SK-N-SH treated with all-trans-retinoic acid at 6 μM for 48 hours (cell line): ENCODE data around the gene MAML3.

Experiments
- ATAC-seq: fragments of 200-7000 bp; cut with Tn5 transposase; 3 replicates; pipeline ENCODE4 v1.9.1; 2020; ENCODE audit warnings: mild to moderate bottlenecking, moderate library complexity
- ARNTL ChIP-seq: fragments of 450-650 bp; formaldehyde crosslinking; IDR thresholded peaks from 2 replicates; pipeline ENCODE4 v1.5.0; 2020; ENCODE audit warnings: low read depth, mild to moderate bottlenecking, moderate library complexity, borderline replicate concordance
- CREB5 ChIP-seq: fragments of 250-450 bp; sonication (Bioruptor Pico); IDR thresholded peaks from 2 replicates; pipeline ENCODE4 v1.5.1; 2020; ENCODE audit warnings: low read depth, mild to moderate bottlenecking, moderate library complexity
- CSDC2 ChIP-seq: fragments of 250-450 bp; sonication (Bioruptor Pico); IDR thresholded peaks from 2 replicates; pipeline ENCODE4 v1.5.0; 2020; ENCODE audit warnings: mild to moderate bottlenecking, moderate library complexity
- CSRNP3 ChIP-seq: fragments of 250-450 bp; sonication (Bioruptor Pico); IDR thresholded peaks from 2 replicates; pipeline ENCODE4 v1.5.1; 2021; ENCODE audit warnings: mild to moderate bottlenecking, moderate library complexity
- ESRRG ChIP-seq: fragments of 250-450 bp; sonication (Bioruptor Pico); IDR thresholded peaks from 2 replicates; pipeline ENCODE4 v1.6.1; 2021; ENCODE audit warnings: mild to moderate bottlenecking
- GLIS3 ChIP-seq: fragments of 250-450 bp; sonication (Bioruptor Pico); IDR thresholded peaks from 2 replicates; pipeline ENCODE4 v1.5.0; 2020; ENCODE audit warnings: mild to moderate bottlenecking, moderate library complexity
- ISL1 ChIP-seq: fragments of 250-450 bp; sonication (Bioruptor Pico); IDR thresholded peaks from 2 replicates; pipeline ENCODE4 v2.1.2; 2022; ENCODE audit warnings: mild to moderate bottlenecking, moderate library complexity
- PPARA ChIP-seq: fragments of 250-450 bp; sonication (Bioruptor Pico); IDR thresholded peaks from 2 replicates; pipeline ENCODE4 v1.5.0; 2020; ENCODE audit warnings: mild to moderate bottlenecking, borderline replicate concordance
- RARB ChIP-seq: fragments of 250-450 bp; sonication (Bioruptor Pico); IDR thresholded peaks from 2 replicates; pipeline ENCODE4 v1.8.0; 2021; ENCODE audit warnings: mild to moderate bottlenecking, moderate library complexity
- SNAI2 ChIP-seq: fragments of 250-450 bp; sonication (Bioruptor Pico); IDR thresholded peaks from 2 replicates; pipeline ENCODE4 v1.5.0; 2020; ENCODE audit warnings: mild to moderate bottlenecking, moderate library complexity
- TCF4 ChIP-seq: fragments of 250-450 bp; sonication (Bioruptor Pico); IDR thresholded peaks from 2 replicates; pipeline ENCODE4 v1.8.0; 2021; ENCODE audit warnings: mild to moderate bottlenecking, moderate library complexity, borderline replicate concordance
- TOX ChIP-seq: fragments of 250-450 bp; sonication (Bioruptor Pico); IDR thresholded peaks from 2 replicates; pipeline ENCODE4 v1.8.0; 2021; ENCODE audit warnings: mild to moderate bottlenecking, moderate library complexity, borderline replicate concordance
- TSHZ2 ChIP-seq: fragments of 250-450 bp; sonication (Bioruptor Pico); IDR thresholded peaks from 2 replicates; pipeline ENCODE4 v1.5.0; 2020; ENCODE audit warnings: mild to moderate bottlenecking, moderate library complexity
- ZFP3 ChIP-seq: fragments of 250-450 bp; sonication (Bioruptor Pico); IDR thresholded peaks from 2 replicates; pipeline ENCODE4 v1.5.0; 2020; ENCODE audit warnings: mild to moderate bottlenecking, moderate library complexity
- ZNF70 ChIP-seq: fragments of 450-650 bp; formaldehyde crosslinking; IDR thresholded peaks from 2 replicates; pipeline ENCODE4 v1.5.0; 2020; ENCODE audit warnings: mild to moderate bottlenecking, moderate library complexity
- TF ChIP-seq, protein P1 (sequence below): fragments of 250-450 bp; sonication (Bioruptor Pico); IDR thresholded peaks from 2 replicates; pipeline ENCODE4 v1.8.0; 2021; ENCODE audit warnings: low read depth, mild to moderate bottlenecking, moderate library complexity, borderline replicate concordance
- TF ChIP-seq, protein P2 (sequence below): fragments of 250-450 bp; sonication (Bioruptor Pico); IDR thresholded peaks from 2 replicates; pipeline ENCODE4 v1.8.0; 2020; ENCODE audit warnings: mild to moderate bottlenecking, moderate library complexity, borderline replicate concordance

The MAML3 gene

DNA sequence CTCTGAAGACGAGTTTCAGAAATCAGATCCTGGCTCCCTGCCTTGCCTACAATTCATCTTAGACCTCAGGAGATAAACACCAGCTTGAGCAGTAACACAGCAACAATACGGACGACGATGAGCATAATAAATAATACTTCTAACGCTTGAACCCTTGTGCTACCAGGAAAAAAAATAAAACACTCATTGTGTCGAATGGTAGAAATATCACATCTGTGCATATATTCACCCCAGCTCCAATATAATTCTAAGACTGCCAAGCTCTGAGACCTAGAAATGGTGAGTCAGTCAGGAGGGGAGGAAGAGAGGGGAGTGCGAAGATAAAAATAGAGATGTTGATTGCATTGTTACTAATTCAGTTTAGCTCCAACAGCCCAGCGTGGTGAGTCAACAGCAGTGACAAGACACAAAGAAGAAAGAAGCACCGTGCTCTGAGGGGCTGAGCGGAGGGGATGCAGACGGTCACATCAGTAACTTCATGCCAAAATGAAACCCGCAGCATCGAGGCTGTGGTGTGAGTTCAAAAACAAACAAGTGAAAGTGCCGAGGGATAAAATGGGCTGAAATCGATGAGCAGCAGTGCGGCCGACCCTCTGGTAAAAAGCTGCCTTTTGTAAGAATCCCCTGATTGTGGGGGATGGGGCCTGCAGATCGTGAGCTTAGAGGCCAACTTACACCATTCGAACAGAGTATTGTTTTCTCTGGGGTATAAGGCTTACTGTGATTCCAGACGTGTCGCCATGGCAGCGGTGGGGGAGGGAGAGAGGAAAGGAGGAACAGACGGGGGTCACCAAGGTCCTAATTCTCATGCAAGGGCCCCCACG is 338.0 kb downstream of the MAML3 start:
- ATAC-seq, result peak; percentile 90
- TF ChIP-seq ARNTL (CRISPR knock-in tag) (no peak), CSRNP3 (CRISPR knock-in tag) (no peak), PPARA (CRISPR knock-in tag) (no peak), ESRRG (CRISPR knock-in tag) (no peak), ZFP3 (CRISPR knock-in tag) (no peak)

DNA sequence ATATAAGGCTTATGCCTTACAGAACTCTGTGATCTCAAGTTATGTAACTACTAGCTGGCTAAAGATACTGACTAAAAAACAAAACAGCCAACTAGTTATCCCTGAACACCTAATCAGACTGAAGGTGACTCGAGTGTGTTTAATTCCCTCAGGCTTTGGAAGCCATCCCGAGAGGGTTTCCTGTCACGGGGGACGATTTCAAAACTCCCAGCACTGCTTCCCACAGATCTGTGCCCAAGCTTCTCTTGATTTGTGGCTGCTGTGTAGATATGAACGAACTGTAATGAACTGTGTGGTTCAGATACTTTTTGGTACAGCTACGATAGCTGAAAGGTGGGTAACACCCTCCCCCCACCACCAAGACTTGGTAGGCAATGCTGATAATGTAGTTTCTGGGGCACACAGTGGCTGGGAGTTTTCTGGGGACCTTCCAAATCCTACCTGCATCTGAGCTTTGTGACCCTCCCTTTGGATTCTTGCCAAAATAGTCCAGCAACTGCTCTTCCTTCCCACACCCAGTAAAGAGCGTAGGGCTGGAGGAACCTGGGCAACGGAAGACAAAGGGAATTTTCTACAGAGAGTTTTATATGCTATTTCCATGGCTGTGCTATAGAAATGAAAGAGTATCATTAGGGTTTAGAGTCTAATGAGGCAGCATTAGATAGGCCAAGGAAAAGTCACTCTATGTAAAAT is 339.5 kb downstream of the MAML3 start:
- no peak; the same call in 2 of the 3 replicates for ATAC-seq
- TF ChIP-seq TOX (CRISPR knock-in tag) (no peak), GLIS3 (CRISPR knock-in tag) (no peak), ESRRG (CRISPR knock-in tag) (no peak), CSRNP3 (CRISPR knock-in tag) (no peak), SNAI2 (no peak), CSDC2 (CRISPR knock-in tag) (no peak), ZNF70 (CRISPR knock-in tag) (no peak), CREB5 (CRISPR knock-in tag) (no peak), ISL1 (CRISPR knock-in tag) (no peak), TSHZ2 (CRISPR knock-in tag) (no peak), ZFP3 (CRISPR knock-in tag) (no peak), PPARA (CRISPR knock-in tag) (no peak)
- TF ChIP-seq, protein P1, sequence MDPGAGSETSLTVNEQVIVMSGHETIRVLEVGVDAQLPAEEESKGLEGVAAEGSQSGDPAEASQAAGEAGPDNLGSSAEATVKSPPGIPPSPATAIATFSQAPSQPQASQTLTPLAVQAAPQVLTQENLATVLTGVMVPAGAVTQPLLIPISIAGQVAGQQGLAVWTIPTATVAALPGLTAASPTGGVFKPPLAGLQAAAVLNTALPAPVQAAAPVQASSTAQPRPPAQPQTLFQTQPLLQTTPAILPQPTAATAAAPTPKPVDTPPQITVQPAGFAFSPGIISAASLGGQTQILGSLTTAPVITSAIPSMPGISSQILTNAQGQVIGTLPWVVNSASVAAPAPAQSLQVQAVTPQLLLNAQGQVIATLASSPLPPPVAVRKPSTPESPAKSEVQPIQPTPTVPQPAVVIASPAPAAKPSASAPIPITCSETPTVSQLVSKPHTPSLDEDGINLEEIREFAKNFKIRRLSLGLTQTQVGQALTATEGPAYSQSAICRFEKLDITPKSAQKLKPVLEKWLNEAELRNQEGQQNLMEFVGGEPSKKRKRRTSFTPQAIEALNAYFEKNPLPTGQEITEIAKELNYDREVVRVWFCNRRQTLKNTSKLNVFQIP, result no peak
- TF ChIP-seq, protein P2, sequence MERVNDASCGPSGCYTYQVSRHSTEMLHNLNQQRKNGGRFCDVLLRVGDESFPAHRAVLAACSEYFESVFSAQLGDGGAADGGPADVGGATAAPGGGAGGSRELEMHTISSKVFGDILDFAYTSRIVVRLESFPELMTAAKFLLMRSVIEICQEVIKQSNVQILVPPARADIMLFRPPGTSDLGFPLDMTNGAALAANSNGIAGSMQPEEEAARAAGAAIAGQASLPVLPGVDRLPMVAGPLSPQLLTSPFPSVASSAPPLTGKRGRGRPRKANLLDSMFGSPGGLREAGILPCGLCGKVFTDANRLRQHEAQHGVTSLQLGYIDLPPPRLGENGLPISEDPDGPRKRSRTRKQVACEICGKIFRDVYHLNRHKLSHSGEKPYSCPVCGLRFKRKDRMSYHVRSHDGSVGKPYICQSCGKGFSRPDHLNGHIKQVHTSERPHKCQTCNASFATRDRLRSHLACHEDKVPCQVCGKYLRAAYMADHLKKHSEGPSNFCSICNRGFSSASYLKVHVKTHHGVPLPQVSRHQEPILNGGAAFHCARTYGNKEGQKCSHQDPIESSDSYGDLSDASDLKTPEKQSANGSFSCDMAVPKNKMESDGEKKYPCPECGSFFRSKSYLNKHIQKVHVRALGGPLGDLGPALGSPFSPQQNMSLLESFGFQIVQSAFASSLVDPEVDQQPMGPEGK (CRISPR knock-in tag), result no peak
- TF ChIP-seq, all 23 proteins: peak for 0

GRCh38 chr4:139813881-139814280 is 340.1 kb downstream of the MAML3 start:
- TF ChIP-seq TCF4 (CRISPR knock-in tag), result no peak
- TF ChIP-seq ZFP3 (CRISPR knock-in tag), result no peak
- no peak for TF ChIP-seq TSHZ2 (CRISPR knock-in tag)
- no peak for TF ChIP-seq RARB (CRISPR knock-in tag)
- no peak for TF ChIP-seq CSRNP3 (CRISPR knock-in tag)
- no peak for TF ChIP-seq PPARA (CRISPR knock-in tag)
- no peak for TF ChIP-seq CSDC2 (CRISPR knock-in tag)
- no peak for TF ChIP-seq ZNF70 (CRISPR knock-in tag)
- TF ChIP-seq, all 23 proteins: peak for 0
- ATAC-seq, result no peak
